ENCODE measurements around the gene CD40. TPM values are rescaled to one million over a fixed set of nuclear protein-coding genes. Genes with fewer than 3 reads are reported as not detected.

Gene CD40
- total and polyA plus RNA-seq, 2 of the 4 experiments (the other 2 are of a cell fraction) = 0.36 to 0.92 TPM

DNA sequence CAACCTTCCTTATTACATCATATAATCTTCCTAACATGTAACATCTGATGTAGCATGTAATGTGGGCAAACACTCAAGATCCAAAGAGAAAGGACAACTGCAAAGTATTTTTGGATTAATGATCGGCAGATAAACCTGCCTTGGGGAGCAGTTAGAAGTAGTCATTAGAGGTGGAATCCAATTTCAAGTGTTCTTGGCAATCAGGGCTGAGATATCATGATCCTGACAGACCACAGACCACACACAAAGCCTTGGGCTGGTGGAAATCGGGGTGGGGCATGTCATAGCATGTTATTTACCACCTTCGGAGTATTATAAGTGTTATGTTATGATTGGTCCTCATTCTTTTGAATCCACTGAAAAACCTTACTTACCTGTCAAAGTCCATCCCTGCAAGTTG lies 44.7 kb upstream of the CD40 start:
- no CpG with 5 or more reads among the region's 3 CpGs for WGBS, 2 experiments (ENCODE audit: extremely low coverage in 2 of 2, insufficient read length in 1 of 2)
- dilution Hi-C loops (cut with HindIII; ENCODE audit: low sequenced_read_pairs, unreplicated experiment) = no loop called here

More for the DNA sequence above, 44.7 kb upstream of the CD40 start:
- Histone ChIP-seq H2BK120ac (ENCODE audit: low read depth, low read length) (no peak overlapping the region), H3K9ac (ENCODE audit: low read depth, low read length) (no peak overlapping the region), H2BK15ac (ENCODE audit: low read depth, low read length) (no peak overlapping the region), H3K79me1 (ENCODE audit: low read depth in 1 of 2, low read length in 2 of 2) (peaks cover 32 to 66% of the 10 kb centered on the region in 2 experiments), H3K27me3 (ENCODE audit: control insufficient read depth, insufficient read depth, low read length) (no peaks in the 10 kb centered on the region), H4K5ac (ENCODE audit: low read depth, low read length) (no peak overlapping the region), H3K9me3 (ENCODE audit: control insufficient read depth, insufficient read depth, low read length) (no peaks in the 10 kb centered on the region), H2BK20ac (ENCODE audit: low read depth, low read length) (no peak overlapping the region), H2BK5ac (ENCODE audit: low read depth, low read length, poor library complexity, severe bottlenecking) (no peak overlapping the region), H3K18ac (ENCODE audit: low read depth, low read length) (no peak overlapping the region), H2AK9ac (replicated peaks; ENCODE audit: low read depth, low read length, poor library complexity) (no peak overlapping the region), H2AFZ (replicated peaks; ENCODE audit: low read length, poor library complexity) (no peak overlapping the region), H3K4me1 (ENCODE audit: control insufficient read depth, insufficient read depth, low read length) (peaks cover 2% of the 10 kb centered on the region; the same call in 1 of the 2 replicates), H3K9me1 (ENCODE audit: insufficient read depth, low read length) (peaks cover 14% of the 10 kb centered on the region), H2AK5ac (ENCODE audit: low read depth, low read length) (no peak overlapping the region), H3K4ac (ENCODE audit: low read depth, low read length) (no peak overlapping the region), H3K56ac (ENCODE audit: extremely low read depth, insufficient read depth, low read length) (no peak overlapping the region), H4K20me1 (ENCODE audit: insufficient read depth, low read length) (peaks cover 39% of the 10 kb centered on the region), H4K8ac (ENCODE audit: low read depth in 2 of 2, low read length in 2 of 2) (no peak overlapping the region), H3K4me3 (ENCODE audit: insufficient read depth, low read depth, low read length) (no peak overlapping the region), H3K36me3 (ENCODE audit: control insufficient read depth, insufficient read depth, low read length) (peaks cover 25% of the 10 kb centered on the region), H4K91ac (ENCODE audit: insufficient read depth, low read depth, low read length) (no peak overlapping the region), H3K27ac (ENCODE audit: insufficient read depth, low read length) (no peak overlapping the region), H3K4me2 (ENCODE audit: low read depth, low read length) (no peak overlapping the region), H3K14ac (replicated peaks; ENCODE audit: low read depth, low read length) (no peak overlapping the region), H3K23ac (ENCODE audit: low read depth, low read length) (no peak overlapping the region)
- ATAC-seq (ENCODE audit: low read depth) (no peak), DNase-seq (no peak)
- POLR2A ChIA-PET (ENCODE audit: unreplicated experiment) = no interaction called here
- in situ Hi-C loops (cut with MboI; ENCODE audit: low sequenced_read_pairs) = no loop called here
- TF ChIP-seq RFX5 (IDR thresholded peaks at IDR 0.05; ENCODE audit: low read depth, low read length) = no peak
- TF ChIP-seq NFE2L2 (IDR thresholded peaks at IDR 0.05; ENCODE audit: low read depth, low read length) = no peak
- TF ChIP-seq BHLHE40 (IDR thresholded peaks at IDR 0.05; ENCODE audit: low read depth, low read length) = no peak
- no peak for TF ChIP-seq MAZ (IDR thresholded peaks at IDR 0.05; ENCODE audit: borderline replicate concordance, low read depth, low read length)
- no peak for TF ChIP-seq POLR2A (IDR thresholded peaks at IDR 0.05; ENCODE audit: low read depth, low read length)
- TF ChIP-seq FOS (IDR thresholded peaks at IDR 0.05; ENCODE audit: low read depth, low read length) = no peak
- no peak for TF ChIP-seq USF2 (IDR thresholded peaks at IDR 0.05; ENCODE audit: low read depth, low read length)
- no peak for TF ChIP-seq CHD1 (IDR thresholded peaks at IDR 0.05; ENCODE audit: low read depth, low read length)
- no peak for TF ChIP-seq RCOR1 (IDR thresholded peaks at IDR 0.05; ENCODE audit: insufficient replicate concordance, low read length)
- TF ChIP-seq RAD21 (IDR thresholded peaks at IDR 0.05; ENCODE audit: low read length) = no peak
- no peak for TF ChIP-seq CTCF (conservative IDR thresholded peaks at IDR 0.05; ENCODE audit: low read depth, low read length)
- TF ChIP-seq CEBPB (IDR thresholded peaks at IDR 0.05; ENCODE audit: low read depth, low read length) = no peak
- no peak for TF ChIP-seq ELK1 (IDR thresholded peaks at IDR 0.05; ENCODE audit: borderline replicate concordance, low read depth, low read length)
- no peak for TF ChIP-seq MAFK (IDR thresholded peaks at IDR 0.05; ENCODE audit: low read depth, low read length)
- no peak for TF ChIP-seq SMC3 (IDR thresholded peaks at IDR 0.05; ENCODE audit: low read depth, low read length)
- no peak for TF ChIP-seq MXI1 (IDR thresholded peaks at IDR 0.05; ENCODE audit: borderline replicate concordance, low read depth, low read length)
- CTCF ChIA-PET = no interaction called here
- no TSS peak for BruUV-seq (replicated peaks)
- intact Hi-C loops (cut with micrococcal nuclease) = no loop called here

Measured in IMR-90 (cell line).